PC-9 (cell line): ENCODE measurements around the gene TXLNB. TPM values are rescaled to one million over a fixed set of nuclear protein-coding genes. Genes with fewer than 3 reads are reported as not detected.
"Not testable (repeated sequence)": the region's sequence is repeated elsewhere in the genome, so short reads cannot be mapped to it uniquely, and the experiment has no call there.

ENCODE experiments used
- BruUV-seq: library from RNA; stranded (reverse); fragments of 400-500 nt; replicated peaks from 2 replicates; lab custom pipeline; 2021; lab: Mats Ljungman, UMichigan
- CTCF ChIA-PET: fragments of 300-600 bp; sonication (Branson Sonifier 250); formaldehyde crosslinking; loops from one replicate; lab custom pipeline; 2022; ENCODE audit warnings: antibody characterized with exemption; lab: Charles Lee
- POLR2A ChIA-PET: fragments of 300-600 bp; sonication (Branson Sonifier 250); formaldehyde crosslinking; loops from one replicate; lab custom pipeline; 2022; ENCODE audit warnings: antibody characterized with exemption; ENCODE audit not compliant: unreplicated experiment; lab: Charles Lee
- DNase-seq, 2 experiments: peaks; one replicate each; pipeline versions ENCODE4 v3.0.0 to v3.0.0-alpha.2; 2015 to 2022; ENCODE audit warnings: mixed read lengths in 1 of 2
- H2AFZ ChIP-seq: fragments of 200-600 bp; sonication (generic); 2 replicates; pipeline ENCODE4 v1.8.1; 2017; ENCODE audit warnings: antibody characterized with exemption
- H3F3A ChIP-seq: fragments of 200-600 bp; sonication (generic); 2 replicates; pipeline ENCODE4 v1.8.1; 2017; ENCODE audit warnings: antibody characterized with exemption, mild to moderate bottlenecking, low read depth; ENCODE audit not compliant: insufficient read depth
- H3K27ac ChIP-seq: fragments of 200-600 bp; sonication (generic); 2 replicates; pipeline ENCODE4 v1.6.1; 2016; ENCODE audit warnings: mixed run types
- H3K27me3 ChIP-seq: fragments of 200-600 bp; sonication (generic); 2 replicates; pipeline ENCODE4 v1.6.1; 2016; ENCODE audit warnings: low read depth, mixed run types; ENCODE audit not compliant: insufficient read depth
- H3K36me3 ChIP-seq: fragments of 200-600 bp; sonication (generic); 2 replicates; pipeline ENCODE4 v1.6.1; 2016; ENCODE audit warnings: low read depth, mixed run types
- H3K4me1 ChIP-seq: fragments of 200-600 bp; sonication (generic); replicated peaks from 2 replicates; pipeline ENCODE4 v1.6.1; 2016; ENCODE audit warnings: mixed run types; ENCODE audit not compliant: insufficient read depth
- H3K4me2 ChIP-seq: fragments of 200-600 bp; sonication (generic); 2 replicates; pipeline ENCODE4 v1.6.1; 2017; ENCODE audit warnings: mixed run types
- H3K4me3 ChIP-seq: fragments of 200-600 bp; sonication (generic); 2 replicates; pipeline ENCODE4 v1.6.1; 2016; ENCODE audit warnings: mixed run types
- H3K79me2 ChIP-seq: fragments of 200-600 bp; sonication (generic); 2 replicates; pipeline ENCODE4 v1.6.1; 2017; ENCODE audit warnings: low read depth, mixed run types
- H3K9me2 ChIP-seq: fragments of 200-600 bp; sonication (generic); 2 replicates; pipeline ENCODE4 v1.8.1; 2017; ENCODE audit warnings: mild to moderate bottlenecking; ENCODE audit not compliant: insufficient read depth
- H3K9me3 ChIP-seq: fragments of 200-600 bp; sonication (generic); 2 replicates; pipeline ENCODE4 v1.8.1; 2016; ENCODE audit warnings: low read depth; ENCODE audit not compliant: insufficient read depth
- H4K20me1 ChIP-seq: fragments of 200-600 bp; sonication (generic); 2 replicates; pipeline ENCODE4 v1.8.1; 2017; ENCODE audit not compliant: insufficient read depth
- CTCF ChIP-seq: fragments of 200-600 bp; sonication (generic); conservative IDR thresholded peaks from 2 replicates; pipeline ENCODE4 v1.6.1; 2017; ENCODE audit warnings: mixed run types, antibody characterized with exemption, mild to moderate bottlenecking, moderate library complexity
- EZH2 ChIP-seq: fragments of 200-600 bp; sonication (generic); IDR thresholded peaks from 2 replicates; pipeline ENCODE4 v1.8.0; 2017; ENCODE audit warnings: antibody characterized with exemption, low read depth
- intact Hi-C: fragments of 100-400 bp; cut with micrococcal nuclease; formaldehyde crosslinking; loops from one replicate; pipeline ENCODE4 v1.10.0; 2022; ENCODE audit not compliant: unreplicated experiment
- total RNA-seq: library from RNA; stranded (reverse); gene quantifications from 2 replicates; pipeline ENCODE4 v1.2.3, GENCODE V29; 2021

The TXLNB gene
- total RNA-seq, 1 experiment from 2014 or later = 0.09 TPM

- CTCF ChIA-PET = no interaction called here
- Histone ChIP-seq H3K27me3 (no peaks in the 10 kb centered on the region), H2AFZ (no peak overlapping the region), H3K4me3 (no peak overlapping the region), H3K36me3 (no peaks in the 10 kb centered on the region), H3K27ac (no peak overlapping the region), H3K9me2 (no peaks in the 10 kb centered on the region), H3K9me3 (no peaks in the 10 kb centered on the region; the same call in 1 of the 2 replicates), H3F3A (peaks cover 4% of the 10 kb centered on the region; the same call in 1 of the 2 replicates), H3K4me1 (0 out of 2 replicates have a peak, but pooled peaks cover 3% of the 10 kb centered on the region), H3K4me2 (no peak overlapping the region), H4K20me1 (no peaks in the 10 kb centered on the region), H3K79me2 (no peaks in the 10 kb centered on the region)
- no peak for DNase-seq
- TF ChIP-seq CTCF = no peak
- TF ChIP-seq EZH2 = no peak
- no TSS peak for BruUV-seq
- intact Hi-C loops = no loop called here
- POLR2A ChIA-PET = no interaction called here
These were observed 56.1 kb downstream of the TXLNB start for GRCh38 chr6:139235661-139236060.

GRCh38 chr6:139234193-139234592 lies 57.6 kb downstream of the TXLNB start:
- H4K20me1 ChIP-seq, H3K4me1 ChIP-seq, H3K79me2 ChIP-seq, intact Hi-C loops, H3K9me2 ChIP-seq, POLR2A ChIA-PET, H3K36me3 ChIP-seq, H3K27ac ChIP-seq, H3K4me3 ChIP-seq, H2AFZ ChIP-seq, H3K9me3 ChIP-seq, CTCF ChIA-PET, H3F3A ChIP-seq, H3K27me3 ChIP-seq, BruUV-seq, DNase-seq, H3K4me2 ChIP-seq: not testable (repeated sequence)

GRCh38 chr6:139231206-139231605 lies 60.6 kb downstream of the TXLNB start:
- CTCF ChIA-PET = interaction anchor here (0.6 to 0.7 kb wide), 2 partner anchors 133 to 415 kb away, joined by 3 to 5 read pairs; no protein-coding TSS in a partner anchor
- H3K4me2 ChIP-seq = no peak overlapping the region
- intact Hi-C loops = no loop called here
- no peak for DNase-seq
- no peak overlapping the region for H3K27ac ChIP-seq
- no peak overlapping the region for H3K4me3 ChIP-seq
- no peaks in the 10 kb centered on the region for H3K79me2 ChIP-seq
- TF ChIP-seq CTCF (no peak), EZH2 (no peak)
- no peaks in the 10 kb centered on the region for H3K9me2 ChIP-seq
- H4K20me1 ChIP-seq = no peaks in the 10 kb centered on the region
- POLR2A ChIA-PET = no interaction called here
- H3K4me1 ChIP-seq = 0 out of 2 replicates have a peak, but pooled peaks cover 8% of the 10 kb centered on the region
- H2AFZ ChIP-seq = no peak overlapping the region
- no peaks in the 10 kb centered on the region; the same call in 1 of the 2 replicates for H3K9me3 ChIP-seq
- H3F3A ChIP-seq = peaks cover 10% of the 10 kb centered on the region; the same call in 1 of the 2 replicates
- BruUV-seq = no TSS peak
- H3K36me3 ChIP-seq = no peaks in the 10 kb centered on the region
- no peaks in the 10 kb centered on the region for H3K27me3 ChIP-seq
